HepG2 (cell line): ENCODE data around the gene OTP. TPM values are rescaled to one million over a fixed set of nuclear protein-coding genes. Genes with fewer than 3 reads are reported as not detected.
A peak's percentile ranks its signal among the peaks of the same experiment; 100 is the strongest.

Source experiments
- CBX5 ChIP-seq: sonication (generic); formaldehyde crosslinking; IDR thresholded peaks from 2 replicates; pipeline ENCODE4 v1.4.0; 2020; ENCODE audit warnings: missing genetic modification reagents, borderline replicate concordance
- CEBPG ChIP-seq: IDR thresholded peaks from 2 replicates; pipeline ENCODE4 v1.6.1; 2016
- IRX3 ChIP-seq: sonication (generic); formaldehyde crosslinking; IDR thresholded peaks from 2 replicates; pipeline ENCODE4 v1.8.1; 2023; ENCODE audit warnings: mild to moderate bottlenecking, low read depth, missing genetic modification reagents, borderline replicate concordance
- KAT2B ChIP-seq: fragments of 150-350 bp; IDR thresholded peaks from 2 replicates; pipeline ENCODE4 v1.6.1; 2014; ENCODE audit warnings: low read depth, low read length, borderline replicate concordance
- KIAA2018 ChIP-seq: sonication (generic); formaldehyde crosslinking; IDR thresholded peaks from 2 replicates; pipeline ENCODE4 v1.5.0; 2020; ENCODE audit warnings: mild to moderate bottlenecking, missing genetic modification reagents, borderline replicate concordance
- MAZ ChIP-seq, 2 experiments: sonication (generic) in 1 of 2; formaldehyde crosslinking in 1 of 2; IDR thresholded peaks; 2 replicates each; pipeline versions ENCODE4 v1.5.0 to v1.6.1; 2012 to 2020; ENCODE audit warnings: low read depth in 2 of 2, mild to moderate bottlenecking in 2 of 2, borderline replicate concordance in 1 of 2, improper control_type of control experiment in 1 of 2, low read length in 1 of 2, missing genetic modification reagents in 1 of 2, moderate library complexity in 1 of 2
- MED13 ChIP-seq: sonication (generic); formaldehyde crosslinking; IDR thresholded peaks from 2 replicates; pipeline ENCODE4 v1.5.0; 2020; ENCODE audit warnings: missing genetic modification reagents
- NR2F6 ChIP-seq, 2 experiments: IDR thresholded peaks; 2 replicates each; pipeline ENCODE4 v1.6.1; 2016; ENCODE audit warnings: antibody characterized with exemption in 1 of 2, mild to moderate bottlenecking in 1 of 2
- ZBTB49 ChIP-seq: sonication (generic); formaldehyde crosslinking; IDR thresholded peaks from 2 replicates; pipeline ENCODE4 v1.4.0; 2020; ENCODE audit warnings: missing genetic modification reagents, borderline replicate concordance
- ZFP82 ChIP-seq: sonication (generic); formaldehyde crosslinking; IDR thresholded peaks from 2 replicates; pipeline ENCODE4 v1.5.1; 2020; ENCODE audit warnings: mild to moderate bottlenecking, missing genetic modification reagents, borderline replicate concordance
- ZNF143 ChIP-seq: sonication (generic); formaldehyde crosslinking; IDR thresholded peaks from 2 replicates; pipeline ENCODE4 v1.4.0; 2020; ENCODE audit warnings: missing genetic modification reagents
- ZNF607 ChIP-seq: sonication (generic); formaldehyde crosslinking; IDR thresholded peaks from 2 replicates; pipeline ENCODE4 v1.5.1; 2020; ENCODE audit warnings: missing genetic modification reagents, mild to moderate bottlenecking, borderline replicate concordance
- ZNF639 ChIP-seq: conservative IDR thresholded peaks from 2 replicates; pipeline ENCODE4 v1.6.1; 2018; ENCODE audit warnings: missing genetic modification reagents
- ZSCAN9 ChIP-seq: IDR thresholded peaks from 2 replicates; pipeline ENCODE4 v1.6.1; 2016; ENCODE audit warnings: borderline replicate concordance
- polyA plus RNA-seq, 8 experiments: library from polyadenylated mRNA; depleted of rRNA in 3 of 8; stranded (reverse) in 7 of 8; unstranded in 1 of 8; fragments of >200 nt; fragmentation: Illumina TruSeq in 4 of 8; extraction: Trizol in 4 of 8; gene quantifications; 2 replicates each; pipeline versions ENCODE4 v1.2.1 to v1.2.3, GENCODE V29; 2011 to 2016; ENCODE audit warnings: low read depth in 4 of 8, missing spikeins in 1 of 8, mixed read lengths in 1 of 8; ENCODE audit not compliant: insufficient read depth in 1 of 8
- total RNA-seq, 5 experiments: library from RNA; depleted of rRNA; stranded (reverse); fragments of >200 nt; fragmentation: Illumina TruSeq; extraction: Trizol; gene quantifications; 2 replicates each; pipeline ENCODE4 v1.2.3, GENCODE V29; 2016; ENCODE audit warnings: low read depth in 1 of 5
- TF ChIP-seq, protein P1 (sequence below): sonication (generic); formaldehyde crosslinking; IDR thresholded peaks from 2 replicates; pipeline ENCODE4 v1.4.0; 2020; ENCODE audit warnings: missing genetic modification reagents

Gene OTP
- total and polyA plus RNA-seq, 2 of the 13 experiments (the other 11 are each of a cell fraction or from before 2014, with no cell fraction given) = not detected

GRCh38 chr5:77630114-77630680, 8.3 kb downstream of the OTP start (continued):
- TF ChIP-seq NR2F6 (IDR thresholded peaks at IDR 0.05) (no peak), NR2F6 (CRISPR knock-in tag; IDR thresholded peaks at IDR 0.05) (no peak), MED13 (no peak), KIAA2018 (CRISPR knock-in tag) (no peak), ZBTB49 (no peak), ZSCAN9 (CRISPR knock-in tag) (no peak), ZFP82 (CRISPR knock-in tag) (no peak), KAT2B (no peak), CBX5 (CRISPR knock-in tag) (no peak), CEBPG (no peak), IRX3 (CRISPR knock-in tag) (no peak), MAZ (IDR thresholded peaks at IDR 0.05; ENCODE audit: borderline replicate concordance, low read depth, low read length) (no peak), MAZ (CRISPR knock-in tag; IDR thresholded peaks at IDR 0.05; ENCODE audit: low read depth) (no peak), ZNF639 (CRISPR knock-in tag) (no peak), ZNF143 (CRISPR knock-in tag) (no peak), ZNF607 (CRISPR knock-in tag) (peak; percentile 55; the same call in 1 of the 2 replicates)
- TF ChIP-seq, protein P1, sequence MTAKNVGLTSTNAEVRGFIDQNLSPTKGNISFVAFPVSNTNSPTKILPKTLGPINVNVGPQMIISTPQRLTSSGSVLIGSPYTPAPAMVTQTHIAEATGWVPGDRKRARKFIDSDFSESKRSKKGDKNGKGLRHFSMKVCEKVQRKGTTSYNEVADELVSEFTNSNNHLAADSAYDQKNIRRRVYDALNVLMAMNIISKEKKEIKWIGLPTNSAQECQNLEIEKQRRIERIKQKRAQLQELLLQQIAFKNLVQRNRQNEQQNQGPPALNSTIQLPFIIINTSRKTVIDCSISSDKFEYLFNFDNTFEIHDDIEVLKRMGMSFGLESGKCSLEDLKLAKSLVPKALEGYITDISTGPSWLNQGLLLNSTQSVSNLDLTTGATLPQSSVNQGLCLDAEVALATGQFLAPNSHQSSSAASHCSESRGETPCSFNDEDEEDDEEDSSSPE (CRISPR knock-in tag) = no peak
